GM12878 (cell line): ENCODE results near the gene IMMP2L.

Source experiments
- BHLHE40 ChIP-seq, 2 experiments: fragments of 450-650 bp in 1 of 2; IDR thresholded peaks; 2 replicates each; pipeline ENCODE4 v1.6.1; 2011 to 2017; ENCODE audit warnings: low read depth in 2 of 2, borderline replicate concordance in 1 of 2, improper control_type of control experiment in 1 of 2, low read length in 1 of 2, mild to moderate bottlenecking in 1 of 2
- CEBPB ChIP-seq, 2 experiments: fragments of 150-350 bp in 1 of 2; IDR thresholded peaks; 2 replicates each; pipeline ENCODE4 v1.6.1; 2012 to 2014; ENCODE audit warnings: low read depth in 2 of 2, low read length in 2 of 2, borderline replicate concordance in 1 of 2, inconsistent platforms in 1 of 2
- CTCF ChIP-seq, 3 experiments: IDR thresholded peaks in 2 of 3; conservative IDR thresholded peaks in 1 of 3; 2 replicates each; pipeline ENCODE4 v1.5.1; 2011; ENCODE audit warnings: low read depth in 3 of 3, low read length in 3 of 3, mild to moderate bottlenecking in 3 of 3, control low read depth in 2 of 3, moderate library complexity in 2 of 3, inconsistent platforms in 1 of 3, mixed read lengths in 1 of 3; ENCODE audit not compliant: control insufficient read depth in 2 of 3, insufficient read depth in 1 of 3; ENCODE audit errors: extremely low read depth in 1 of 3
- EED ChIP-seq: sonication (generic); IDR thresholded peaks from 2 replicates; pipeline ENCODE4 v1.6.1; 2016; ENCODE audit warnings: antibody characterized with exemption, low read depth
- KAT2A ChIP-seq: conservative IDR thresholded peaks from 2 replicates; pipeline ENCODE4 v1.6.1; 2011; ENCODE audit warnings: low read depth, low read length; ENCODE audit not compliant: control insufficient read depth
- MAX ChIP-seq: IDR thresholded peaks from 2 replicates; pipeline ENCODE4 v1.6.1; 2012; ENCODE audit warnings: low read depth, low read length, improper control_type of control experiment
- NFXL1 ChIP-seq: fragments of 450-650 bp; IDR thresholded peaks from 2 replicates; pipeline ENCODE4 v1.6.1; 2017; ENCODE audit warnings: antibody characterized with exemption, mild to moderate bottlenecking, borderline replicate concordance
- TCF12 ChIP-seq: IDR thresholded peaks from 2 replicates; pipeline ENCODE4 v1.6.1; 2011; ENCODE audit warnings: low read depth, mild to moderate bottlenecking, low read length
- TCF7 ChIP-seq: IDR thresholded peaks from 2 replicates; pipeline ENCODE4 v1.6.1; 2014; ENCODE audit warnings: antibody characterized with exemption, borderline replicate concordance
- ZBTB11 ChIP-seq: fragments of 450-650 bp; formaldehyde crosslinking; IDR thresholded peaks from 2 replicates; pipeline ENCODE4 v1.5.0; 2022; ENCODE audit warnings: mild to moderate bottlenecking, missing genetic modification characterization

GRCh38 chr7:111190804-111191203, 371.5 kb downstream of the IMMP2L start:
- TF ChIP-seq MAX, result no peak
- no peak for TF ChIP-seq TCF7
- no peak for TF ChIP-seq BHLHE40 (IDR thresholded peaks at IDR 0.05; ENCODE audit: borderline replicate concordance in 1 of 2, low read depth in 2 of 2, low read length in 1 of 2)
- no peak for TF ChIP-seq ZBTB11 (CRISPR knock-in tag)
- TF ChIP-seq CTCF (IDR thresholded peaks at IDR 0.05 in 2 of 3, conservative IDR thresholded peaks at IDR 0.05 in 1 of 3; ENCODE audit: control insufficient read depth in 2 of 3, extremely low read depth in 1 of 3, insufficient read depth in 1 of 3, low read depth in 3 of 3, low read length in 3 of 3), result no peak
- TF ChIP-seq EED, result no peak
- no peak for TF ChIP-seq CEBPB (IDR thresholded peaks at IDR 0.05; ENCODE audit: borderline replicate concordance in 1 of 2, low read depth in 2 of 2, low read length in 2 of 2)
- no peak for TF ChIP-seq KAT2A
- TF ChIP-seq NFXL1, result no peak
- TF ChIP-seq TCF12, result no peak
